Measurements from ENCODE around the gene KIAA1191. TPM values are rescaled to one million over a fixed set of nuclear protein-coding genes. Genes with fewer than 3 reads are reported as not detected.

Gene KIAA1191
- total and polyA plus RNA-seq, 7 experiments from 2014 or later, result 43.1 to 76.6 (median 60.5) TPM

GRCh38 chr5:176391479-176391878, 29.9 kb upstream of the KIAA1191 start:
- intact Hi-C loops (cut with micrococcal nuclease), result no loop called here
- CTCF ChIA-PET, result interaction anchor here (0.7 kb wide), 1 partner anchor 176 kb away, joined by 3 read pairs; no protein-coding TSS in a partner anchor
- H3K4me3 Mint-ChIP-seq, result no peak overlapping the region

GRCh38 chr5:176389135-176390123, 27.9 kb upstream of the KIAA1191 start:
- CTCF ChIA-PET, result interaction anchor here (0.6 to 0.7 kb wide), 2 partner anchors 28 to 30 kb away, joined by 3 to 5 read pairs; no protein-coding TSS in a partner anchor
- Histone ChIP-seq H3K27ac (ENCODE audit: low read depth, low read length) (peak overlapping the region; percentile 93), H3K4me1 (ENCODE audit: control insufficient read depth in 2 of 2, insufficient read depth in 2 of 2, low read length in 2 of 2) (peaks cover 18% of the 10 kb centered on the region in 2 donors), H3K36me3 (ENCODE audit: control insufficient read depth in 2 of 3, insufficient read depth in 3 of 3, low read length in 3 of 3) (peaks cover 0 to 40% (median 5%) of the 10 kb centered on the region in 3 experiments), H3K27me3 (ENCODE audit: control insufficient read depth in 2 of 2, insufficient read depth in 2 of 2, low read length in 2 of 2) (no peaks in the 10 kb centered on the region), H3K9me3 (ENCODE audit: control insufficient read depth in 2 of 3, low read length in 3 of 3) (no peaks in the 10 kb centered on the region), H3K4me3 (ENCODE audit: low read length) (peak overlapping the region; percentile 95)
- Mint-ChIP-seq H3K36me3 (peaks cover 0 to 11% (median 3%) of the 10 kb centered on the region in 5 donors), H3K27me3 (no peaks in the 10 kb centered on the region), H3K4me3 (peak overlapping the region; percentile 94 to 100 (median 99)), H3K4me1 (peaks cover 14 to 42% (median 35%) of the 10 kb centered on the region in 7 donors), H3K27ac (peak overlapping the region; percentile 91 to 100 (median 99)), H3K9me3 (peaks cover 0 to 1% (median 0%) of the 10 kb centered on the region in 11 donors)
- POLR2A ChIA-PET, result interaction anchor here (0.6 to 4.8 kb wide), 7 partner anchors 22 to 148 kb away, joined by 3 to 53 read pairs (median 5); partner anchors contain the start of genes FAF2, KIAA1191 and RNF44
- peak; percentile 45 for ATAC-seq
- intact Hi-C loops (cut with micrococcal nuclease), result loop anchor here (1.0 to 10.0 kb wide), 10 partner anchors 24 to 961 kb away; partner anchors contain the start of genes CLTB (in 2 of the 2), FAF2 (in 2 of the 2), UIMC1 (in 2 of the 2) and ARL10 (in 1 of the 2)
- no peak for DNase-seq

More at GRCh38 chr5:176391479-176391878, 29.9 kb upstream of the KIAA1191 start:
- Histone ChIP-seq H3K9me3 (ENCODE audit: control insufficient read depth in 2 of 3, low read length in 3 of 3) (no peaks in the 10 kb centered on the region), H3K36me3 (ENCODE audit: control insufficient read depth in 2 of 3, insufficient read depth in 3 of 3, low read length in 3 of 3) (peaks cover 0 to 33% (median 0%) of the 10 kb centered on the region in 3 experiments), H3K4me1 (ENCODE audit: control insufficient read depth in 2 of 2, insufficient read depth in 2 of 2, low read length in 2 of 2) (peaks cover 16 to 18% of the 10 kb centered on the region in 2 donors), H3K4me3 (ENCODE audit: low read length) (no peak overlapping the region), H3K27ac (ENCODE audit: low read depth, low read length) (no peak overlapping the region), H3K27me3 (ENCODE audit: control insufficient read depth in 2 of 2, insufficient read depth in 2 of 2, low read length in 2 of 2) (no peaks in the 10 kb centered on the region)
- Mint-ChIP-seq H3K9me3 (peaks cover 0 to 1% (median 0%) of the 10 kb centered on the region in 11 donors), H3K4me1 (peaks cover 14 to 33% (median 24%) of the 10 kb centered on the region in 7 donors), H3K36me3 (peaks cover 0 to 9% (median 0%) of the 10 kb centered on the region in 5 donors), H3K27ac (peak overlapping the region in 4 of 9 donors; percentile 13 to 100 (median 48)), H3K27me3 (no peaks in the 10 kb centered on the region)
- POLR2A ChIA-PET, result interaction anchor here (1.0 to 2.9 kb wide), 3 partner anchors 24 to 146 kb away, joined by 3 to 10 read pairs (median 6); partner anchors contain the start of genes KIAA1191 and RNF44
- no peak for DNase-seq
- ATAC-seq, result no peak

GRCh38 chr5:176388444-176389134, 27.0 kb upstream of the KIAA1191 start, which contains the start of the genes HIGD2A and NOP16:
HIGD2A (plus strand) TSS chr5:176388751; CDS start chr5:176388820, 69 bp downstream.
NOP16 (minus strand) TSS chr5:176388598; CDS start chr5:176388539, 59 bp downstream.
- peaks cover 14 to 42% (median 35%) of the 10 kb centered on the region in 7 donors for H3K4me1 Mint-ChIP-seq
- H3K36me3 Mint-ChIP-seq, result peaks cover 3 to 19% (median 5%) of the 10 kb centered on the region in 5 donors
- no peaks in the 10 kb centered on the region for H3K9me3 ChIP-seq (ENCODE audit: control insufficient read depth in 2 of 3, low read length in 3 of 3)
- H3K4me3 Mint-ChIP-seq, result peak within 1 kb of the TSS; percentile 94 to 100 (median 99)
- no peaks in the 10 kb centered on the region for H3K27me3 ChIP-seq (ENCODE audit: control insufficient read depth in 2 of 2, insufficient read depth in 2 of 2, low read length in 2 of 2)
- CTCF ChIA-PET, result interaction anchor here (0.7 to 1.3 kb wide), 2 partner anchors 28 to 147 kb away, joined by 3 to 4 read pairs; no protein-coding TSS in a partner anchor
- H3K4me3 ChIP-seq (ENCODE audit: low read length), result peak within 1 kb of the TSS; percentile 95
- POLR2A ChIA-PET, result interaction anchor here (0.9 to 4.8 kb wide), 6 partner anchors 20 to 149 kb away, joined by 3 to 53 read pairs (median 5); partner anchors contain the start of genes KIAA1191 and RNF44
- intact Hi-C loops (cut with micrococcal nuclease), result loop anchor here (1.0 to 10.0 kb wide), 11 partner anchors 23 to 962 kb away; partner anchors contain the start of genes ARL10 (in 2 of the 2), CLTB (in 2 of the 2), FAF2 (in 2 of the 2) and KIAA1191 (in 2 of the 2)
- peak; percentile 89 to 99 (median 98) for DNase-seq
- peaks cover 0 to 1% (median 0%) of the 10 kb centered on the region in 11 donors for H3K9me3 Mint-ChIP-seq
- H3K36me3 ChIP-seq (ENCODE audit: control insufficient read depth in 2 of 3, insufficient read depth in 3 of 3, low read length in 3 of 3), result peaks cover 0 to 43% (median 5%) of the 10 kb centered on the region in 3 experiments
- ATAC-seq, result peak; percentile 95
- H3K4me1 ChIP-seq (ENCODE audit: control insufficient read depth in 2 of 2, insufficient read depth in 2 of 2, low read length in 2 of 2), result peaks cover 18% of the 10 kb centered on the region in 2 donors
- peak within 1 kb of the TSS; percentile 91 to 100 (median 99) for H3K27ac Mint-ChIP-seq
- peak within 1 kb of the TSS; percentile 93 for H3K27ac ChIP-seq (ENCODE audit: low read depth, low read length)
- no peaks in the 10 kb centered on the region for H3K27me3 Mint-ChIP-seq

GRCh38 chr5:176388003-176388443, 26.5 kb upstream of the KIAA1191 start:
- Mint-ChIP-seq H3K4me1 (peaks cover 14 to 42% (median 35%) of the 10 kb centered on the region in 7 donors), H3K9me3 (peaks cover 0 to 1% (median 0%) of the 10 kb centered on the region in 11 donors), H3K4me3 (peak overlapping the region; percentile 94 to 100 (median 99)), H3K27me3 (no peaks in the 10 kb centered on the region), H3K36me3 (peaks cover 3 to 19% (median 5%) of the 10 kb centered on the region in 5 donors), H3K27ac (peak overlapping the region; percentile 91 to 100 (median 99))
- Histone ChIP-seq H3K4me1 (ENCODE audit: control insufficient read depth in 2 of 2, insufficient read depth in 2 of 2, low read length in 2 of 2) (peaks cover 18% of the 10 kb centered on the region in 2 donors), H3K36me3 (ENCODE audit: control insufficient read depth in 2 of 3, insufficient read depth in 3 of 3, low read length in 3 of 3) (peaks cover 0 to 43% (median 5%) of the 10 kb centered on the region in 3 experiments), H3K4me3 (ENCODE audit: low read length) (peak overlapping the region; percentile 95), H3K27ac (ENCODE audit: low read depth, low read length) (peak overlapping the region; percentile 93), H3K27me3 (ENCODE audit: control insufficient read depth in 2 of 2, insufficient read depth in 2 of 2, low read length in 2 of 2) (no peaks in the 10 kb centered on the region), H3K9me3 (ENCODE audit: control insufficient read depth in 2 of 3, low read length in 3 of 3) (no peaks in the 10 kb centered on the region)
- DNase-seq (no peak), ATAC-seq (no peak)
- POLR2A ChIA-PET, result interaction anchor here (0.6 to 4.8 kb wide), 5 partner anchors 20 to 901 kb away, joined by 3 to 53 read pairs (median 5); partner anchors contain the start of genes KIAA1191 and RNF44
- CTCF ChIA-PET, result interaction anchor here (1.3 kb wide), 1 partner anchor 148 kb away, joined by 4 read pairs; no protein-coding TSS in a partner anchor
- intact Hi-C loops (cut with micrococcal nuclease), result loop anchor here (1.0 to 10.0 kb wide), 7 partner anchors 23 to 963 kb away; partner anchors contain the start of genes UIMC1 (in 2 of the 2), ARL10 (in 1 of the 2), KIAA1191 (in 1 of the 2) and LMAN2 (in 1 of the 2)

GRCh38 chr5:176387384-176387925, 25.9 kb upstream of the KIAA1191 start:
- intact Hi-C loops (cut with micrococcal nuclease), result loop anchor here in 1 of 2 donors (10.0 kb wide), 1 partner anchor 153 kb away; the partner anchor contains the start of gene SIMC1
- DNase-seq (no peak), ATAC-seq (no peak)
- Histone ChIP-seq H3K36me3 (ENCODE audit: control insufficient read depth in 2 of 3, insufficient read depth in 3 of 3, low read length in 3 of 3) (peaks cover 0 to 43% (median 5%) of the 10 kb centered on the region in 3 experiments), H3K27me3 (ENCODE audit: control insufficient read depth in 2 of 2, insufficient read depth in 2 of 2, low read length in 2 of 2) (no peaks in the 10 kb centered on the region), H3K27ac (ENCODE audit: low read depth, low read length) (peak overlapping the region; percentile 93), H3K4me3 (ENCODE audit: low read length) (peak overlapping the region; percentile 95), H3K9me3 (ENCODE audit: control insufficient read depth in 2 of 3, low read length in 3 of 3) (no peaks in the 10 kb centered on the region), H3K4me1 (ENCODE audit: control insufficient read depth in 2 of 2, insufficient read depth in 2 of 2, low read length in 2 of 2) (peaks cover 18% of the 10 kb centered on the region in 2 donors)
- peaks cover 14 to 42% (median 35%) of the 10 kb centered on the region in 7 donors for H3K4me1 Mint-ChIP-seq
- H3K4me3 Mint-ChIP-seq, result peak overlapping the region; percentile 94 to 100 (median 99)
- H3K36me3 Mint-ChIP-seq, result peaks cover 3 to 21% (median 5%) of the 10 kb centered on the region in 5 donors
- H3K27ac Mint-ChIP-seq, result peak overlapping the region in 8 of 9 donors; percentile 93 to 100 (median 98)
- ChIA-PET POLR2A (interaction anchor here (0.6 to 4.8 kb wide), 6 partner anchors 18 to 901 kb away, joined by 3 to 53 read pairs (median 3); partner anchors contain the start of gene KIAA1191), CTCF (interaction anchor here (1.3 kb wide), 1 partner anchor 148 kb away, joined by 4 read pairs; no protein-coding TSS in a partner anchor)
- peaks cover 0 to 1% (median 0%) of the 10 kb centered on the region in 11 donors for H3K9me3 Mint-ChIP-seq
- H3K27me3 Mint-ChIP-seq, result no peaks in the 10 kb centered on the region
